Measurements from ENCODE around the gene C3orf22. TPM values are rescaled to one million over a fixed set of nuclear protein-coding genes. Genes with fewer than 3 reads are reported as not detected.

C3orf22 gene
- total RNA-seq, 6 experiments from 2014 or later, result not detected

DNA sequence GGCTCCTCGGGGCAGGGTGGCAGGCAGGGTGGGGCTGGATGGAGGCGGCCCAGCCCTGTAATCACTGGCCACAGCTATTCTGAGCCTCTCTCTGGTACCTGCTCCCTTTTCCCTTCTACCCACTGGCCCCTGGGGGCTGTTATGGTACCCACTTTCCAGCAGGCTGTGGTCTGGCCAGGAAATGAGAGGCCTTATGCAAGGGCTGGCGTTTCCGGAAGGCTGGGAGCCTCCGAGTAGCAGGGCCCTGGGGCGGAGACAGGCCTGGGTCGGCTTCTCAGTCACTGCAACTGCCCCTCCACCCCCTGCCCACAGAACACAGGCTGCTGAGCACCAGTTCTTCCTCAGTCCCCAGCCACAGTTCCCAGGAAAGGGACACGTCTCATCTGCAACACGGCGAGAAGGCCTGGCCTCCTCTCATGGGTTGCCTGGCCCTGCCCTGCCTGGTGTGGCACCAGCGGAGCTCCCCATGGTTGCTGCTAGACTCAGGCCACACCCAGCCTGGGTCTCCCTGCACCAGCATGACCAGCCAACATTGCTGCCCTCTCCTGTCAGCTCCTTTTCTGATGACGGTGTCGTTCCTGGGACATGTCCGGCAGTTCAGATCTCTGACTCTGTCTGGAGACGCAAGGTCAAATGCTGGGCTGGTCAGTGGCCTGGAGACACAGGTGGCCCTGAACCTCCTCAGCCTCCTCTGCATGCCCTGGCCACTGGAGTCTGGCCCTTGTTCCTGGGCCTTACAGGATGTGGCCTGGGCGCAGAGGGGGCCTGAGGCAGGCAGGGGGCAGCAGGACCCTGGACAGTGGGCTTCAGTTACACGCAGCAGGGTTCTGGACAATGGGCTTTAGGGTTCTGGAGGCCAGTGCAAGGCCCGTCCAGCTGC, 28.3 kb downstream of the C3orf22 start:
- no peaks in the 10 kb centered on the region for H3K36me3 Mint-ChIP-seq (ENCODE audit: low read depth)
- DNase-seq, result no peak
- no peak overlapping the region for H3K4me3 Mint-ChIP-seq
- H3K9me3 Mint-ChIP-seq, result no peaks in the 10 kb centered on the region
- TF ChIP-seq, protein P1, sequence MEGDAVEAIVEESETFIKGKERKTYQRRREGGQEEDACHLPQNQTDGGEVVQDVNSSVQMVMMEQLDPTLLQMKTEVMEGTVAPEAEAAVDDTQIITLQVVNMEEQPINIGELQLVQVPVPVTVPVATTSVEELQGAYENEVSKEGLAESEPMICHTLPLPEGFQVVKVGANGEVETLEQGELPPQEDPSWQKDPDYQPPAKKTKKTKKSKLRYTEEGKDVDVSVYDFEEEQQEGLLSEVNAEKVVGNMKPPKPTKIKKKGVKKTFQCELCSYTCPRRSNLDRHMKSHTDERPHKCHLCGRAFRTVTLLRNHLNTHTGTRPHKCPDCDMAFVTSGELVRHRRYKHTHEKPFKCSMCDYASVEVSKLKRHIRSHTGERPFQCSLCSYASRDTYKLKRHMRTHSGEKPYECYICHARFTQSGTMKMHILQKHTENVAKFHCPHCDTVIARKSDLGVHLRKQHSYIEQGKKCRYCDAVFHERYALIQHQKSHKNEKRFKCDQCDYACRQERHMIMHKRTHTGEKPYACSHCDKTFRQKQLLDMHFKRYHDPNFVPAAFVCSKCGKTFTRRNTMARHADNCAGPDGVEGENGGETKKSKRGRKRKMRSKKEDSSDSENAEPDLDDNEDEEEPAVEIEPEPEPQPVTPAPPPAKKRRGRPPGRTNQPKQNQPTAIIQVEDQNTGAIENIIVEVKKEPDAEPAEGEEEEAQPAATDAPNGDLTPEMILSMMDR (IDR thresholded peaks at IDR 0.05), result no peak
- no peaks in the 10 kb centered on the region for H3K4me1 Mint-ChIP-seq (ENCODE audit: low read depth)
- peaks cover 23% of the 10 kb centered on the region for H3K27me3 Mint-ChIP-seq (ENCODE audit: insufficient read depth)
- H3K27ac Mint-ChIP-seq, result no peak overlapping the region

DNA sequence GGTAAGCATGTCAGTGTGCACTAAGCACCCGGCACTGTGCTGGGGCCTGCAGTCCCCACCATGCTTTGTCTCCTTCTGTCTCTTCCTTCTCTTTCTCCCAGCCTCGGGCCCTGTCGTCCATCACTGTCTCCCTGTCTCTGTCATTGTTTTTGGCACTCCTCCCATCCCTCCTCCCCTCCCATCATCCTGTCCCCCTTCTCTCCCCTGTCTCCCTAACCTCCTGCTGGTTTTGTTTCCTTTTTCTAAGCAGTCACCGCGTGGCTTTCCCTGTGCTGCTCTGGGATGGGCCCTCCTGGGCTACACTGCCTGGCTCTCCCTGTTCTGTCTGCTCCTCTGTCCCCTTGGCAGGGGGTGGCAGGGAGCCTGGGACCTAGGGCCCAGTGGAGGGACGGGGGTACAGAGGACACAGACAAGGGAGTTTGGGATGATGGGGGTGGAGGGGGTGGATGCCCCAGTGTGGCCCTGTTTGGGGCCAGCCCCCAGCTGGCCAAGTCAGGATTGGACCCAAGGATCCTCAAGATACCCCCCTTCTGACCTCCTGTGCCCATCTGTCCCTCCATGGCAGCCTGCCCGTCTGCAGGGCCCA, 29.1 kb downstream of the C3orf22 start:
- Mint-ChIP-seq H3K9me3 (no peaks in the 10 kb centered on the region), H3K4me3 (no peak overlapping the region), H3K36me3 (ENCODE audit: low read depth) (no peaks in the 10 kb centered on the region), H3K27ac (no peak overlapping the region), H3K4me1 (ENCODE audit: low read depth) (no peaks in the 10 kb centered on the region), H3K27me3 (ENCODE audit: insufficient read depth) (peaks cover 26% of the 10 kb centered on the region)
- DNase-seq, result no peak
- TF ChIP-seq, protein P1 (IDR thresholded peaks at IDR 0.05), result no peak

DNA sequence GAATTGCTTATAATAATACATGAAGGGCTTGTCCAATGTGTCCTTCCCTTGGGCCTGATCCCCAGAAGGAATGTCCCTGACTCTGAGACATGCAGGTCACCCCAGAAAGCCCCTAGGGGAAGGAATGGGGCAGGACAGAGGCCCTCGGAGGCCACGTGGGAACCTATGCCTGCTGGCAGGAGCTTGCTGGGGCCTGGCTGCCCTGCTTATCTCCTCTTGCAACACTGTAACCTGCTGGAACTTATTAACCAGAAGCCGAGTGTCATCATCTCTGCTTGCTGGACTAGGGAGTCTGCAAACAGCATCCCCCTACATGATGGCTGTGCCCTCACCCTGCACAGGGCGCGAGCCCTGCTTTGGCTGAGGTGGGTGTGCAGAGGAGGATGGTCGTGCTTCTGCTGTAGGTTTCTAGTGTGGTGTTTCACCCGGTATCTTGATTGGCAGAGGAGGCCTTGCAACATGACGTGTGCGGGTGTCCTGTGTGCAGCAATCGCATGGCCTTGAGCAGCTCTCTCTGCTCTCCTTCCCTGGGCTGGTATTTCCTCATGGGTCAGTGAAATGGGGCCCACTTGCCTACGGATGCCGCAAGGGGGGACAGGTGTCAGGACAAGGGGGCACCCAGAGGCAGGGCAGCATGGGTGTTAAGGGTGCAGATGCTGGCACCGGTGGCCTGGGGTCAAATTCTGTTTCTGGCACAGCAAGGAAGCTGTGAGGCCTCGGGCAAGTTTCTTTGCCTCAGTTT, 29.8 kb downstream of the C3orf22 start:
- no peak for DNase-seq
- no peaks in the 10 kb centered on the region for H3K4me1 Mint-ChIP-seq (ENCODE audit: low read depth)
- no peaks in the 10 kb centered on the region for H3K9me3 Mint-ChIP-seq
- H3K27ac Mint-ChIP-seq, result no peak overlapping the region
- H3K27me3 Mint-ChIP-seq (ENCODE audit: insufficient read depth), result peaks cover 28% of the 10 kb centered on the region
- H3K4me3 Mint-ChIP-seq, result no peak overlapping the region
- H3K36me3 Mint-ChIP-seq (ENCODE audit: low read depth), result no peaks in the 10 kb centered on the region
- TF ChIP-seq, protein P1 (IDR thresholded peaks at IDR 0.05), result peak; percentile 36

DNA sequence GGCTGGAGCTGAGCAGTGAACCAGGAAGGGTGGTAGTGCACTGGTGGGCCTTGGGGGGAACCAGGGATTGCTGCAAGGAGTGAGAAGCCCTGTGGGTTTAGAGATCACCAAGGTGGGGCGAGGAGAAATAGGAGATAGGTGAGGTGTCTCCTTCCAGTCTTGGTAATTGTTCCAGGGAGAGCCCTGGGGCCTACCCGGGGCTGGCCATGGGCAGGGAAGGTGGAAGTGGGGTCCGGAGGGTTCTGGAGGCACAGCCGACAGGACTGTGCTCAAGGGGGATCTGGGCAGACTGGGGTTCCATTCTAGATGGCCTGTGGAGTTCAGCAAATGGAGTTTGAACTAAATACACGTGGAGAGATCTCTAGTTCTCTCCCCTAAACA, 30.3 kb downstream of the C3orf22 start:
- Mint-ChIP-seq H3K9me3 (no peaks in the 10 kb centered on the region), H3K4me3 (no peak overlapping the region), H3K36me3 (ENCODE audit: low read depth) (no peaks in the 10 kb centered on the region), H3K27ac (no peak overlapping the region), H3K4me1 (ENCODE audit: low read depth) (no peaks in the 10 kb centered on the region), H3K27me3 (ENCODE audit: insufficient read depth) (peaks cover 30% of the 10 kb centered on the region)
- no peak for DNase-seq
- TF ChIP-seq, protein P1 (IDR thresholded peaks at IDR 0.05), result no peak

DNA sequence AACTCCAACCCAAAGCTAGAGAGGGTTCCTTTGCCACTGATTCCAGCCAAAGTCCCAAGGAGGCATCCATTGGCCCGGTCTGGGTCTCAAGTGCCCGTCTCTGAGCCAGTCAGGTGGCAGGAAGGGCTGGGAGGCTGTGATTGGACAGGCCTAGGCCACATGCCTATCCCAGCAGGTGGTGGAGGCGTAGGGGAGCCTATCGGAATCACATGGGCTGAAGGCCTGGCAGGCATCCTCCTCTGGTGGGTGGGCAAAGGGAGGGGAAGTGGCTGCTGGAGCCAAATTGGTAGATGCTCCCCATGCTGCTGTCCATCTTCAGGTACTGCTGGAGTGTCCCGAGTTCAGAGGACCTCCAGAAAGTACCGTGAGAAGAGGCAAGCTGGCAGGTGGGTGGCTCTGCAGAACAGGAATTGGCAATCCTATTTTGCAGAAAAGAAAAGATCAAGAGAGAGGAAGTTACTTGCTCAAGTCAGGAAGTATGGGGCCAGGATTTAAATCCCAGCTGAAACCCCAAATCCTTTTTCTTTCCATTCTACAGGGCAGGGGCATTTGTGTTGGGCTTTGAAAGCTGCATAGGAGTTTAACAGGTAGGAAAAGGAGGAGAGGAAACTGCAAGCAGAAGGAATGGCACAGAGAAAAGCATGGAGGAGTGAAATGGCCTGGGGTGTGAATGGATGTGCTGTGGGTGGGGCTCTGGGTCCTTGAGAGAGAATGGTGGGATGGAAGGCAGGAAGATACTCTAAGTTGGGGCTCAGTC, 31.1 kb downstream of the C3orf22 start:
- Mint-ChIP-seq H3K4me1 (ENCODE audit: low read depth) (no peaks in the 10 kb centered on the region), H3K4me3 (no peak overlapping the region), H3K27me3 (ENCODE audit: insufficient read depth) (peaks cover 33% of the 10 kb centered on the region), H3K27ac (no peak overlapping the region), H3K36me3 (ENCODE audit: low read depth) (no peaks in the 10 kb centered on the region), H3K9me3 (no peaks in the 10 kb centered on the region)
- TF ChIP-seq, protein P1 (IDR thresholded peaks at IDR 0.05), result no peak
- no peak for DNase-seq
